NCI-H2107 treated with DMSO at 0.1 percent for 48 hours (cell line): ENCODE data around the gene LUM.

Source experiments
- DNase-seq: peaks from one replicate; lab custom pipeline; 2025; ENCODE audit not compliant: unreplicated experiment; lab: John Stamatoyannopoulos, UW

LUM gene

GRCh38 chr12:91074851-91075250, 36.4 kb downstream of the LUM start:
- DNase-seq: no peak

- DNase-seq: no peak
Measured at GRCh38 chr12:91074154-91074709, 37.1 kb downstream of the LUM start.

- DNase-seq: no peak
Measured at GRCh38 chr12:91073426-91073825, 37.9 kb downstream of the LUM start.

- peak; percentile 56 for DNase-seq
Measured at GRCh38 chr12:91072931-91073330, 38.4 kb downstream of the LUM start.

GRCh38 chr12:91070936-91071335, 40.4 kb downstream of the LUM start:
- DNase-seq: no peak

- no peak for DNase-seq
Measured at GRCh38 chr12:91065396-91065795, 45.9 kb downstream of the LUM start.

GRCh38 chr12:91064640-91065039, 46.7 kb downstream of the LUM start:
- no peak for DNase-seq

GRCh38 chr12:91061091-91061490, 50.2 kb downstream of the LUM start:
- DNase-seq: no peak

GRCh38 chr12:91059211-91059610, 52.1 kb downstream of the LUM start:
- DNase-seq: no peak

- no peak for DNase-seq
Measured at GRCh38 chr12:91058786-91059185, 52.5 kb downstream of the LUM start.

GRCh38 chr12:91057368-91058165, 53.7 kb downstream of the LUM start, which contains the start of gene KERA:
Gene KERA, minus strand, starts transcription at chr12:91058024. Its CDS starts 1,743 bp downstream, at chr12:91056281.
- DNase-seq: no peak

GRCh38 chr12:91056488-91056887, 54.8 kb downstream of the LUM start:
- no peak for DNase-seq

GRCh38 chr12:91055976-91056375, 55.3 kb downstream of the LUM start:
- no peak for DNase-seq

GRCh38 chr12:91053951-91054715, 57.2 kb downstream of the LUM start:
- no peak for DNase-seq
